Measurements from ENCODE around the gene SLC39A11. TPM values are rescaled to one million over a fixed set of nuclear protein-coding genes. Genes with fewer than 3 reads are reported as not detected.

The SLC39A11 gene
- total RNA-seq, 1 experiment from 2014 or later: 46.4 TPM

GRCh38 chr17:72852277-72852938, 240.1 kb downstream of the SLC39A11 start (continued):
- TF ChIP-seq, protein P1, sequence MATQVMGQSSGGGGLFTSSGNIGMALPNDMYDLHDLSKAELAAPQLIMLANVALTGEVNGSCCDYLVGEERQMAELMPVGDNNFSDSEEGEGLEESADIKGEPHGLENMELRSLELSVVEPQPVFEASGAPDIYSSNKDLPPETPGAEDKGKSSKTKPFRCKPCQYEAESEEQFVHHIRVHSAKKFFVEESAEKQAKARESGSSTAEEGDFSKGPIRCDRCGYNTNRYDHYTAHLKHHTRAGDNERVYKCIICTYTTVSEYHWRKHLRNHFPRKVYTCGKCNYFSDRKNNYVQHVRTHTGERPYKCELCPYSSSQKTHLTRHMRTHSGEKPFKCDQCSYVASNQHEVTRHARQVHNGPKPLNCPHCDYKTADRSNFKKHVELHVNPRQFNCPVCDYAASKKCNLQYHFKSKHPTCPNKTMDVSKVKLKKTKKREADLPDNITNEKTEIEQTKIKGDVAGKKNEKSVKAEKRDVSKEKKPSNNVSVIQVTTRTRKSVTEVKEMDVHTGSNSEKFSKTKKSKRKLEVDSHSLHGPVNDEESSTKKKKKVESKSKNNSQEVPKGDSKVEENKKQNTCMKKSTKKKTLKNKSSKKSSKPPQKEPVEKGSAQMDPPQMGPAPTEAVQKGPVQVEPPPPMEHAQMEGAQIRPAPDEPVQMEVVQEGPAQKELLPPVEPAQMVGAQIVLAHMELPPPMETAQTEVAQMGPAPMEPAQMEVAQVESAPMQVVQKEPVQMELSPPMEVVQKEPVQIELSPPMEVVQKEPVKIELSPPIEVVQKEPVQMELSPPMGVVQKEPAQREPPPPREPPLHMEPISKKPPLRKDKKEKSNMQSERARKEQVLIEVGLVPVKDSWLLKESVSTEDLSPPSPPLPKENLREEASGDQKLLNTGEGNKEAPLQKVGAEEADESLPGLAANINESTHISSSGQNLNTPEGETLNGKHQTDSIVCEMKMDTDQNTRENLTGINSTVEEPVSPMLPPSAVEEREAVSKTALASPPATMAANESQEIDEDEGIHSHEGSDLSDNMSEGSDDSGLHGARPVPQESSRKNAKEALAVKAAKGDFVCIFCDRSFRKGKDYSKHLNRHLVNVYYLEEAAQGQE (IDR thresholded peaks at IDR 0.05; ENCODE audit: low read depth): no peak
- TF ChIP-seq EGR1 (IDR thresholded peaks at IDR 0.05; ENCODE audit: low read depth) (no peak), SRF (IDR thresholded peaks at IDR 0.05; ENCODE audit: low read depth) (no peak)

GRCh38 chr17:72850410-72851118, 241.9 kb downstream of the SLC39A11 start:
- Histone ChIP-seq H3K36me3 (ENCODE audit: control insufficient read depth in 1 of 2, insufficient read depth in 2 of 2, low read length in 2 of 2) (no peaks in the 10 kb centered on the region), H4K20me1 (ENCODE audit: insufficient read depth) (no peaks in the 10 kb centered on the region), H3K4me2 (ENCODE audit: low read length) (no peak overlapping the region), H3K4me1 (ENCODE audit: control insufficient read depth in 1 of 2, insufficient read depth in 2 of 2, low read length in 2 of 2) (no peaks in the 10 kb centered on the region), H3K4me3 (replicated peaks in 1 of 2; ENCODE audit: low read depth in 1 of 2, low read length in 2 of 2) (no peak overlapping the region), H3K9me2 (ENCODE audit: insufficient read depth) (no peaks in the 10 kb centered on the region), H3K9me3 (ENCODE audit: control insufficient read depth in 1 of 2, insufficient read depth in 1 of 2, low read depth in 1 of 2, low read length in 2 of 2) (no peaks in the 10 kb centered on the region), H3K9ac (ENCODE audit: low read length) (no peak overlapping the region), H2AFZ (ENCODE audit: low read depth, low read length, poor library complexity, severe bottlenecking) (no peak overlapping the region), H3K79me2 (ENCODE audit: insufficient read depth, low read length) (no peaks in the 10 kb centered on the region), H3K27ac (ENCODE audit: low read depth, low read length) (no peak overlapping the region), H3K27me3 (ENCODE audit: insufficient read depth, low read length) (no peaks in the 10 kb centered on the region)
- CTCF ChIA-PET: no interaction called here
- intact Hi-C loops (cut with micrococcal nuclease): no loop called here
- ATAC-seq (no peak), DNase-seq (ENCODE audit: low read depth, low spot score) (no peak)
- POLR2A ChIA-PET: no interaction called here
- RAD21 ChIA-PET (ENCODE audit: low non-redundant PET in 1 of 2, low total read pairs in 2 of 2, uncharacterized antibody in 2 of 2, unreplicated experiment in 2 of 2): no interaction called here
- no TSS peak for BruUV-seq (replicated peaks)
- no peak for TF ChIP-seq POLR2A (IDR thresholded peaks at IDR 0.05; ENCODE audit: borderline replicate concordance, extremely low read depth, insufficient read depth, insufficient read length)
- no peak for TF ChIP-seq EZH2phosphoT487 (IDR thresholded peaks at IDR 0.05; ENCODE audit: borderline replicate concordance)
- TF ChIP-seq YY1 (IDR thresholded peaks at IDR 0.05; ENCODE audit: extremely low read depth, insufficient replicate concordance, low read depth, low read length): no peak
- TF ChIP-seq ELF1 (IDR thresholded peaks at IDR 0.05; ENCODE audit: borderline replicate concordance, low read depth): no peak
- TF ChIP-seq MAX (IDR thresholded peaks at IDR 0.05): no peak
- no peak for TF ChIP-seq CBX3 (IDR thresholded peaks at IDR 0.05; ENCODE audit: low read depth)
- no peak for TF ChIP-seq CTCF (IDR thresholded peaks at IDR 0.05 in 2 of 3, conservative IDR thresholded peaks at IDR 0.05 in 1 of 3; ENCODE audit: borderline replicate concordance in 1 of 3, insufficient read depth in 1 of 3, low read depth in 2 of 3, low read length in 2 of 3)
- no peak for TF ChIP-seq ZFX (IDR thresholded peaks at IDR 0.05)
- TF ChIP-seq SIN3A (IDR thresholded peaks at IDR 0.05; ENCODE audit: low read depth): no peak
- TF ChIP-seq CEBPB (IDR thresholded peaks at IDR 0.05; ENCODE audit: low read depth): no peak
- no peak for TF ChIP-seq JUND (IDR thresholded peaks at IDR 0.05)
- TF ChIP-seq, protein P2, sequence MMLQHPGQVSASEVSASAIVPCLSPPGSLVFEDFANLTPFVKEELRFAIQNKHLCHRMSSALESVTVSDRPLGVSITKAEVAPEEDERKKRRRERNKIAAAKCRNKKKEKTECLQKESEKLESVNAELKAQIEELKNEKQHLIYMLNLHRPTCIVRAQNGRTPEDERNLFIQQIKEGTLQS (IDR thresholded peaks at IDR 0.05): no peak
- TF ChIP-seq, protein P3, sequence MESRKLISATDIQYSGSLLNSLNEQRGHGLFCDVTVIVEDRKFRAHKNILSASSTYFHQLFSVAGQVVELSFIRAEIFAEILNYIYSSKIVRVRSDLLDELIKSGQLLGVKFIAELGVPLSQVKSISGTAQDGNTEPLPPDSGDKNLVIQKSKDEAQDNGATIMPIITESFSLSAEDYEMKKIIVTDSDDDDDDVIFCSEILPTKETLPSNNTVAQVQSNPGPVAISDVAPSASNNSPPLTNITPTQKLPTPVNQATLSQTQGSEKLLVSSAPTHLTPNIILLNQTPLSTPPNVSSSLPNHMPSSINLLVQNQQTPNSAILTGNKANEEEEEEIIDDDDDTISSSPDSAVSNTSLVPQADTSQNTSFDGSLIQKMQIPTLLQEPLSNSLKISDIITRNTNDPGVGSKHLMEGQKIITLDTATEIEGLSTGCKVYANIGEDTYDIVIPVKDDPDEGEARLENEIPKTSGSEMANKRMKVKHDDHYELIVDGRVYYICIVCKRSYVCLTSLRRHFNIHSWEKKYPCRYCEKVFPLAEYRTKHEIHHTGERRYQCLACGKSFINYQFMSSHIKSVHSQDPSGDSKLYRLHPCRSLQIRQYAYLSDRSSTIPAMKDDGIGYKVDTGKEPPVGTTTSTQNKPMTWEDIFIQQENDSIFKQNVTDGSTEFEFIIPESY (IDR thresholded peaks at IDR 0.05; ENCODE audit: extremely low read depth, insufficient replicate concordance, low read length): no peak
